K562 (cell line): ENCODE data around the gene SCGB1D4. TPM values are rescaled to one million over a fixed set of nuclear protein-coding genes. Genes with fewer than 3 reads are reported as not detected.

Experiments used
- ATAC-seq: fragments of 200-7000 bp; cut with Tn5 transposase; 3 replicates; pipeline ENCODE4 v1.9.1; 2020; ENCODE audit warnings: moderate library complexity
- BruUV-seq: library from RNA; stranded (reverse); fragments of 400-500 nt; replicated peaks from 2 replicates; lab custom pipeline; 2021; lab: Mats Ljungman, UMichigan
- CTCF ChIA-PET: fragments of 300-600 bp; formaldehyde crosslinking; extraction: SDS; loops from one replicate; lab custom pipeline; 2021; ENCODE audit warnings: low intra/inter-chr PET ratio; lab: Yijun Ruan, JAX
- POLR2A ChIA-PET: fragments of 300-600, 350-650 bp; sonication (Branson Sonifier 250); formaldehyde crosslinking; extraction: SDS; loops from one replicate; lab custom pipeline; 2021; ENCODE audit warnings: antibody characterized with exemption, inconsistent platforms; lab: Yijun Ruan, JAX
- DNase-seq, 4 experiments: peaks; one replicate each; pipeline versions ENCODE4 v3.0.0 to v3.0.0-alpha.2; 2011 to 2018; ENCODE audit warnings: low spot score in 3 of 4, mixed read lengths in 3 of 4; ENCODE audit errors: extremely low read depth in 1 of 4
- FAIRE-seq: peaks from 2 replicates; lab custom pipeline; 2011; peaks lifted over from hg19 to GRCh38; lab: Jason Lieb, UNC
- H2AFZ ChIP-seq: 2 replicates; pipeline ENCODE4 v1.6.0; 2011; ENCODE audit warnings: low read depth, low read length, control low read depth, inconsistent platforms
- H3K27ac ChIP-seq: fragments of 200-600 bp; 3 replicates; pipeline ENCODE4 v1.8.0; 2011; ENCODE audit warnings: low read depth, mild to moderate bottlenecking, control low read depth, inconsistent platforms, low read length, moderate library complexity, mixed read lengths; ENCODE audit errors: extremely low read depth
- H3K27me3 ChIP-seq, 2 experiments: fragments of 300-600 bp in 1 of 2; 2 replicates in 1 of 2; 3 replicates in 1 of 2; pipeline versions ENCODE4 v1.6.0 to v1.8.0; 2011; ENCODE audit warnings: inconsistent platforms in 2 of 2, low read length in 2 of 2, mild to moderate bottlenecking in 1 of 2, mixed read lengths in 1 of 2, moderate library complexity in 1 of 2; ENCODE audit not compliant: control insufficient read depth in 2 of 2, insufficient read depth in 2 of 2
- H3K36me3 ChIP-seq: fragments of 300-600 bp; 3 replicates; pipeline ENCODE4 v1.8.0; 2011; ENCODE audit warnings: mild to moderate bottlenecking, low read length, inconsistent platforms; ENCODE audit not compliant: control insufficient read depth, insufficient read depth
- H3K4me1 ChIP-seq, 2 experiments: fragments of 200-600 bp in 1 of 2; replicated peaks in 1 of 2; 2 replicates in 1 of 2; 3 replicates in 1 of 2; pipeline versions ENCODE4 v1.5.1 to v1.8.0; 2011; ENCODE audit warnings: inconsistent platforms in 2 of 2, low read length in 2 of 2, mild to moderate bottlenecking in 1 of 2, mixed read lengths in 1 of 2, moderate library complexity in 1 of 2; ENCODE audit not compliant: control insufficient read depth in 2 of 2, insufficient read depth in 2 of 2
- H3K4me2 ChIP-seq: 2 replicates; pipeline ENCODE4 v1.6.1; 2011; ENCODE audit warnings: low read length, control low read depth, inconsistent platforms, mixed read lengths; ENCODE audit not compliant: insufficient read depth
- H3K4me3 ChIP-seq: fragments of 200-600 bp; sonication (generic), shearing (Covaris generic); 2 replicates; pipeline ENCODE4 v1.5.1; 2016; ENCODE audit warnings: control low read depth, inconsistent platforms
- H3K79me2 ChIP-seq: fragments of 200-600 bp; 3 replicates; pipeline ENCODE4 v1.8.0; 2011; ENCODE audit warnings: low read length, inconsistent platforms; ENCODE audit not compliant: control insufficient read depth, insufficient read depth
- H3K9ac ChIP-seq, 2 experiments: 2 replicates each; pipeline versions ENCODE4 v1.6.0 to v1.6.1; 2011; ENCODE audit warnings: low read depth in 2 of 2, low read length in 2 of 2, control low read depth in 1 of 2, inconsistent platforms in 1 of 2, mild to moderate bottlenecking in 1 of 2, mixed read lengths in 1 of 2; ENCODE audit not compliant: insufficient read depth in 1 of 2
- H3K9me1 ChIP-seq: one replicate; pipeline ENCODE4 v1.6.0; 2011; ENCODE audit warnings: inconsistent platforms, mild to moderate bottlenecking, low read length, moderate library complexity; ENCODE audit not compliant: control insufficient read depth, insufficient read depth
- H3K9me3 ChIP-seq: replicated peaks from 2 replicates; pipeline ENCODE4 v1.5.1; 2011; ENCODE audit warnings: low read depth, low read length, inconsistent platforms; ENCODE audit not compliant: control insufficient read depth, insufficient read depth
- H4K20me1 ChIP-seq: replicated peaks from 2 replicates; pipeline ENCODE4 v1.6.1; 2011; ENCODE audit warnings: low read length, inconsistent platforms, mixed read lengths; ENCODE audit not compliant: control insufficient read depth, insufficient read depth
- ASH1L ChIP-seq: fragments of 450-650 bp; IDR thresholded peaks from 2 replicates; pipeline ENCODE4 v1.6.1; 2018; ENCODE audit warnings: borderline replicate concordance, mild to moderate bottlenecking, low read depth; ENCODE audit not compliant: partially characterized antibody
- EHMT2 ChIP-seq: fragments of 450-650 bp; IDR thresholded peaks from 2 replicates; pipeline ENCODE4 v1.6.1; 2018; ENCODE audit warnings: antibody characterized with exemption
- NFATC3 ChIP-seq: fragments of 450-650 bp; IDR thresholded peaks from 2 replicates; pipeline ENCODE4 v1.6.1; 2017; ENCODE audit warnings: mild to moderate bottlenecking
- NFE2L1 ChIP-seq: fragments of 450-650 bp; IDR thresholded peaks from 2 replicates; pipeline ENCODE4 v1.6.1; 2016; ENCODE audit warnings: missing genetic modification characterization, low read depth, mild to moderate bottlenecking, missing compliant biosample characterization, moderate library complexity, borderline replicate concordance
- NR4A1 ChIP-seq, 2 experiments: fragments of 250-450 bp in 1 of 2; fragments of 450-650 bp in 1 of 2; sonication (Bioruptor Pico) in 1 of 2; IDR thresholded peaks; 2 replicates each; pipeline versions ENCODE4 v1.4.0 to v1.6.1; 2016 to 2020; ENCODE audit warnings: mild to moderate bottlenecking in 2 of 2, missing compliant biosample characterization in 1 of 2, missing genetic modification characterization in 1 of 2, moderate library complexity in 1 of 2
- SMARCA4 ChIP-seq: fragments of 450-650 bp; IDR thresholded peaks from 2 replicates; pipeline ENCODE4 v1.6.1; 2016
- TFAP4 ChIP-seq: sonication (generic); formaldehyde crosslinking; IDR thresholded peaks from 2 replicates; pipeline ENCODE4 v1.8.0; 2022; ENCODE audit warnings: missing genetic modification reagents, mild to moderate bottlenecking, moderate library complexity, borderline replicate concordance
- ZNF23 ChIP-seq: fragments of 250-450 bp; sonication (Bioruptor Pico); IDR thresholded peaks from 2 replicates; pipeline ENCODE4 v1.4.0; 2020; ENCODE audit warnings: mild to moderate bottlenecking
- ZNF3 ChIP-seq: fragments of 250-450 bp; sonication (Bioruptor Pico); IDR thresholded peaks from 2 replicates; pipeline ENCODE4 v1.5.0; 2021; ENCODE audit warnings: mild to moderate bottlenecking, moderate library complexity
- ZNF655 ChIP-seq: fragments of 250-450 bp; sonication (Bioruptor Pico); IDR thresholded peaks from 2 replicates; pipeline ENCODE4 v1.5.0; 2021
- ZNF766 ChIP-seq: fragments of 200-800 bp; sonication (Bioruptor generic); conservative IDR thresholded peaks from 2 replicates; pipeline ENCODE4 v1.6.1; 2016; ENCODE audit warnings: missing genetic modification characterization, missing compliant biosample characterization
- ZNF77 ChIP-seq: fragments of 250-450 bp; sonication (Bioruptor Pico); IDR thresholded peaks from 2 replicates; pipeline ENCODE4 v1.5.0; 2020
- WGBS: fragments of 100-300 bp; shearing (Covaris generic); methylation state at CpG from one replicate; pipeline ENCODE4 v1.1.6; 2016; ENCODE audit warnings: low coverage, mixed read lengths; ENCODE audit not compliant: insufficient coverage; ENCODE audit errors: missing lambda C conversion rate; 5-methylcytosine and 5-hydroxymethylcytosine counted together
- in situ Hi-C: fragments of 300-500 bp; cut with MboI; formaldehyde crosslinking; loops from 4 replicates; pipeline ENCODE4 v1.15.0; 2018; ENCODE audit warnings: inconsistent platforms, mixed read lengths
- intact Hi-C: fragments of 100-400 bp; cut with micrococcal nuclease; formaldehyde crosslinking; loops from 2 replicates; pipeline ENCODE4 v1.14.2; 2022
- polyA plus RNA-seq, 8 experiments: library from polyadenylated mRNA; depleted of rRNA in 4 of 8; stranded (reverse) in 5 of 8; unstranded in 3 of 8; fragments of >200 nt; fragmentation: Nextera tagmentation in 2 of 8; fragmentation: Illumina TruSeq in 1 of 8; extraction: Ambion mirVana in 2 of 8; extraction: Trizol in 1 of 8; gene quantifications; 2 replicates each; pipeline versions ENCODE4 v1.2.1 to v1.2.3, GENCODE V29; 2011 to 2014; ENCODE audit warnings: inconsistent platforms in 1 of 8, missing spikeins in 1 of 8
- total RNA-seq, 7 experiments: library from RNA; depleted of rRNA in 6 of 7; stranded (reverse); fragments of >200 nt in 6 of 7; fragmentation: Illumina TruSeq in 2 of 7; extraction: Trizol in 2 of 7; gene quantifications; 2 replicates each; pipeline versions ENCODE4 v1.2.1 to v1.2.3, GENCODE V29; 2011 to 2021; ENCODE audit warnings: low replicate concordance in 1 of 7
- TF ChIP-seq, protein P1 (sequence below): fragments of 250-450 bp; sonication (Bioruptor Pico); IDR thresholded peaks from 2 replicates; pipeline ENCODE4 v1.5.0; 2020; ENCODE audit warnings: mild to moderate bottlenecking, borderline replicate concordance

The SCGB1D4 gene
- total and polyA plus RNA-seq, 9 of the 15 experiments (the other 6 are each of a cell fraction or from before 2014, with no cell fraction given), result not detected

- DNase-seq, result peak; percentile 89 to 94 (median 90)
- WGBS, result under 1% methylated on average over 86 of the region's 98 CpGs
- intact Hi-C loops, result no loop called here
- ATAC-seq, result peak; percentile 96
- Histone ChIP-seq H3K4me1 (peaks cover 4 to 23% of the 10 kb centered on the region in 2 experiments; a peak in 4 of 5 replicates), H3K27ac (no peak within 1 kb of the TSS), H3K9ac (peak within 1 kb of the TSS; percentile 60 to 97; a peak in 3 of 4 replicates), H3K79me2 (0 out of 3 replicates have a peak, but pooled peaks cover 2% of the 10 kb centered on the region), H3K9me1 (no peaks in the 10 kb centered on the region), H3K4me3 (peak within 1 kb of the TSS; percentile 54), H3K9me3 (no peaks in the 10 kb centered on the region), H3K4me2 (peak within 1 kb of the TSS; percentile 87), H3K36me3 (peaks cover 3% of the 10 kb centered on the region; the same call in 1 of the 3 replicates), H4K20me1 (no peaks in the 10 kb centered on the region), H3K27me3 (peaks cover 6 to 11% of the 10 kb centered on the region in 2 experiments; a peak in 4 of 5 replicates), H2AFZ (peak within 1 kb of the TSS; percentile 84)
- FAIRE-seq, result peak; percentile 46
- TSS peak; percentile 56 for BruUV-seq
- ChIA-PET CTCF (interaction anchor here (0.7 kb wide), 1 partner anchor 132 kb away, joined by 3 read pairs; no protein-coding TSS in a partner anchor), POLR2A (interaction anchor here (0.5 to 1.3 kb wide), 3 partner anchors 35 to 288 kb away, joined by 3 to 4 read pairs (median 3); no protein-coding TSS in a partner anchor)
- in situ Hi-C loops, result loop anchor here (5.0 kb wide), 1 partner anchor 35 kb away; no protein-coding TSS in a partner anchor
- TF ChIP-seq EHMT2 (no peak), ZNF23 (CRISPR knock-in tag) (no peak), ASH1L (no peak), ZNF77 (CRISPR knock-in tag) (no peak), TFAP4 (CRISPR knock-in tag) (peak; percentile 47; the same call in 1 of the 2 replicates), NR4A1 (CRISPR knock-in tag; IDR thresholded peaks at IDR 0.05) (no peak), NR4A1 (tag; IDR thresholded peaks at IDR 0.05) (no peak), NFE2L1 (tag) (no peak), ZNF655 (CRISPR knock-in tag) (no peak), SMARCA4 (no peak), NFATC3 (no peak), ZNF766 (CRISPR knock-in tag) (0 out of 2 replicates have a peak, but pooled peaks have one; percentile 11), ZNF3 (CRISPR knock-in tag) (no peak)
- TF ChIP-seq, protein P1, sequence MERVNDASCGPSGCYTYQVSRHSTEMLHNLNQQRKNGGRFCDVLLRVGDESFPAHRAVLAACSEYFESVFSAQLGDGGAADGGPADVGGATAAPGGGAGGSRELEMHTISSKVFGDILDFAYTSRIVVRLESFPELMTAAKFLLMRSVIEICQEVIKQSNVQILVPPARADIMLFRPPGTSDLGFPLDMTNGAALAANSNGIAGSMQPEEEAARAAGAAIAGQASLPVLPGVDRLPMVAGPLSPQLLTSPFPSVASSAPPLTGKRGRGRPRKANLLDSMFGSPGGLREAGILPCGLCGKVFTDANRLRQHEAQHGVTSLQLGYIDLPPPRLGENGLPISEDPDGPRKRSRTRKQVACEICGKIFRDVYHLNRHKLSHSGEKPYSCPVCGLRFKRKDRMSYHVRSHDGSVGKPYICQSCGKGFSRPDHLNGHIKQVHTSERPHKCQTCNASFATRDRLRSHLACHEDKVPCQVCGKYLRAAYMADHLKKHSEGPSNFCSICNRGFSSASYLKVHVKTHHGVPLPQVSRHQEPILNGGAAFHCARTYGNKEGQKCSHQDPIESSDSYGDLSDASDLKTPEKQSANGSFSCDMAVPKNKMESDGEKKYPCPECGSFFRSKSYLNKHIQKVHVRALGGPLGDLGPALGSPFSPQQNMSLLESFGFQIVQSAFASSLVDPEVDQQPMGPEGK (CRISPR knock-in tag), result no peak
These were observed 38.7 kb upstream of the SCGB1D4 start, which contains the start of gene ASRGL1 for GRCh38 chr11:62337303-62338181. Gene ASRGL1, plus strand, starts transcription at chr11:62337448. Its CDS starts 530 bp downstream, at chr11:62337978.
